Measurements from ENCODE around the gene HMGXB3.

Gene HMGXB3, protein sequence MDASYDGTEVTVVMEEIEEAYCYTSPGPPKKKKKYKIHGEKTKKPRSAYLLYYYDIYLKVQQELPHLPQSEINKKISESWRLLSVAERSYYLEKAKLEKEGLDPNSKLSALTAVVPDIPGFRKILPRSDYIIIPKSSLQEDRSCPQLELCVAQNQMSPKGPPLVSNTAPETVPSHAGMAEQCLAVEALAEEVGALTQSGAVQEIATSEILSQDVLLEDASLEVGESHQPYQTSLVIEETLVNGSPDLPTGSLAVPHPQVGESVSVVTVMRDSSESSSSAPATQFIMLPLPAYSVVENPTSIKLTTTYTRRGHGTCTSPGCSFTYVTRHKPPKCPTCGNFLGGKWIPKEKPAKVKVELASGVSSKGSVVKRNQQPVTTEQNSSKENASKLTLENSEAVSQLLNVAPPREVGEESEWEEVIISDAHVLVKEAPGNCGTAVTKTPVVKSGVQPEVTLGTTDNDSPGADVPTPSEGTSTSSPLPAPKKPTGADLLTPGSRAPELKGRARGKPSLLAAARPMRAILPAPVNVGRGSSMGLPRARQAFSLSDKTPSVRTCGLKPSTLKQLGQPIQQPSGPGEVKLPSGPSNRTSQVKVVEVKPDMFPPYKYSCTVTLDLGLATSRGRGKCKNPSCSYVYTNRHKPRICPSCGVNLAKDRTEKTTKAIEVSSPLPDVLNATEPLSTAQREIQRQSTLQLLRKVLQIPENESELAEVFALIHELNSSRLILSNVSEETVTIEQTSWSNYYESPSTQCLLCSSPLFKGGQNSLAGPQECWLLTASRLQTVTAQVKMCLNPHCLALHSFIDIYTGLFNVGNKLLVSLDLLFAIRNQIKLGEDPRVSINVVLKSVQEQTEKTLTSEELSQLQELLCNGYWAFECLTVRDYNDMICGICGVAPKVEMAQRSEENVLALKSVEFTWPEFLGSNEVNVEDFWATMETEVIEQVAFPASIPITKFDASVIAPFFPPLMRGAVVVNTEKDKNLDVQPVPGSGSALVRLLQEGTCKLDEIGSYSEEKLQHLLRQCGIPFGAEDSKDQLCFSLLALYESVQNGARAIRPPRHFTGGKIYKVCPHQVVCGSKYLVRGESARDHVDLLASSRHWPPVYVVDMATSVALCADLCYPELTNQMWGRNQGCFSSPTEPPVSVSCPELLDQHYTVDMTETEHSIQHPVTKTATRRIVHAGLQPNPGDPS (N-terminal part only)

DNA sequence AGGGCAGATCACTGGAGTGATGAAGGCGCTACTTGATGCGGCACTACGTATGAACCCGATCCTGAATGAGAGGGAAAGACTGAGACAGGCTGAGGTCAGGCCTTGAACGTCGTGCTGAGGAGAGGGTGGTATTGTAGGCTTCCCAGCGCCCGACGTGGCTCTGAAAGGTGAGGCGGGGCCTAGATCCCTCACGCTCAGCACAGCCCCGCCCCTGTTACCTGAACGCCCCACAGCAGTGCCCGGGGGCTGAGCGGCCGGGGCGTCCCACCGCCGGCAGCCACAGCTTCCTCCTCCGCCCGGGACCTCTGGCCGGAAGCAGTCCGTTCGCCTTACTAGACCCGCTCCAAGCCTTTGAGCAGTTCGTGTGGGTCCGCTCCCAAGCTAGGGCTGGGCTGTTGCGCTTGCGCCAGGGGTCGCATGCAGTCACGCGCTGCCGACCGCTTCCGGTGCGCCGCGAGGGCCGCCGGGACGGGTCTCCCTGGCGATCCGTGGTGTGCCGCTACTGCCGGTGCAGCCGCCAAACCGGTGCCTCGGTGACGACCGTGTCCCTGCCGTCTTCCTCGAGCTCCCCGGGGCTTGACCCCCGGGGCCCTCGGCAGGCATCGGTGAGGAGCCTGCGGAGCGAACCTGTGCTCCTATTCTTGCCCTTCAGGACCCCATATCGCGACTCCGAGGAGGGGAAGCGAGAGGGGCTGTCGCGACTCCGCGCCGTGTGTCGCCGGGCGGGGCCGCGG, at the start of gene HMGXB3, which contains the start of gene TIGD6:
TSS of gene HMGXB3 (plus strand) at position 484 of the 734 bp plus-strand sequence. CDS start 4,114 bp downstream, outside the sequence.
TSS of gene TIGD6 (minus strand) at position 399 of the 734 bp plus-strand sequence. CDS start 4,306 bp downstream, outside the sequence.
- peak; percentile 89 to 92 for DNase-seq

DNA sequence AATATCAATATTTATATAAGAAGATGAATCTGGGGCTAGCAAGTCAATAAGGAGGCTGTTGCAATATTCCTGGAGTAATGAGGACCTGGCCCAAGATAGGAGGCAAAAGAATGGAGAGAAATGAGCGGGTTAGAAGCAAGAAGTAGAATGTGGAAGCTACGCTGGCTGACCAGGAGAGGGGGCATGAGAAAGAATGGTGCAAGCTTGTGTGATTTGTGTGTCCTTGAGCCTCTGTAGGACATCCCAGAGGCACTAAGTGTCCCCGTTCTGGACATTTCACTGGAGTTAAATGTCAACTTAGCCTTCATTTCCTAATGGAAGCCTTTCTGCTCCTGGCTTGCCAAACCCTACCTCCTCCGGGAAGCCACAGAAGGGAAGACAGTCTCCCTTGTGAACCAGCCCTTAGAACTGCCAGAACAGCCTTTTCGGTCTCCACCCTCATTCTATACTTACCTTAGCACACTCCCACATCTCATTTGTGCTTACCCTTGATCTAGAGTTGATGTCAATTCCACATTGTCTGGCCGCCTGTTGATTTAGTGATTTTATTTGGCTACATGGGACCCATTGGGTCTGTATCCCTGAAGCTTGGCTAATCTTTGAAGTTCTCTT, 49.3 kb upstream of the HMGXB3 start:
- DNase-seq, result no peak

DNA sequence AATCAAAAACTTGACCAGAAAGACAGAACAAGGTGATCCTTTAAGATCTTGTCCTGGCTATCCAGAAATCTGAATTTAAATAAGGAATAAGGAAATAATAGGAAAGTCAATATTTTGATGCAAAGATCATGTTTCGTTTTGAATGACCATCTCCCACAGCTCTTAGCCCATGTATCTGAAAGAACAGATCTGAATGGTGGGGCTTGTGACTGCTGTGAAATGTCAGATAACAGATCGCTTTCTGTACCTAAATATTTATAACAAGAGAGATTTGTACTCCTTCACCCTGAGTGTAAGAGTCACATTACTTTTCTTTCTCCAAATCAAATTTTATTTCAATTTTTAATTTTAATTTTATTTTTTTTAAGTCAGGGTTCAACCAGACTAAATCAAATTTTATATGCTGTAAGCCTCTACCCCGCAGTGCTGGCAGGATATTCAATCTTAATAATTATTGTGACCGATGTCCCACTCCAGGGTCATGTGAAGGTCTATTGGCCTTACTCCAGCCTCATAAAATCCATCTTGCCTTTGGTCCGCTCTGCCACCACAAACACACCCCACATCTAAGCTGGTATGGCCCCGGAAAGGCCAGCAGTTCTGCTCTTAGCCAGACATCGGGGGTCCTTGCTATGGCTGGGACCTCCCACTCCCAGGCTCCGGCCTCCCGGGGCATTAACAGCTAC, 47.0 kb upstream of the HMGXB3 start:
- DNase-seq, result no peak

DNA sequence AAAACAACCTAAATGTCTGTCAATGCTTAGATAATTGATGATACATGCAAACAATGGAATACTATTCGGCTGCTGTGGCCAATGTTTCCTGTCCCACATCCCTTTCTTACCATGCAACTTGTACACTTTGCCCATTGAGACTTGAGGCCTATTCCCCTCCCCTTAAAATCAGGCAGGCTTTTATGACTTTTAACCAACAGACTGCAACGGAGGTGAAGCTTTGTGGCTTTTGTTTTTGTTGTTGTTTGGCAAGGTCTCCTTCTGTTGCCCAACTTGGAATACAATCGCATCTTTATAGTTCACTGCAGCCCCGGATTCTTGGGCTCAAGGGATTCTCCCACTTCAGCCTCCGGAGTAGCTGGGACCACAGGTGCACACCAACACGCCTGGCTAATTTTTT, 45.7 kb upstream of the HMGXB3 start:
- DNase-seq, result no peak

DNA sequence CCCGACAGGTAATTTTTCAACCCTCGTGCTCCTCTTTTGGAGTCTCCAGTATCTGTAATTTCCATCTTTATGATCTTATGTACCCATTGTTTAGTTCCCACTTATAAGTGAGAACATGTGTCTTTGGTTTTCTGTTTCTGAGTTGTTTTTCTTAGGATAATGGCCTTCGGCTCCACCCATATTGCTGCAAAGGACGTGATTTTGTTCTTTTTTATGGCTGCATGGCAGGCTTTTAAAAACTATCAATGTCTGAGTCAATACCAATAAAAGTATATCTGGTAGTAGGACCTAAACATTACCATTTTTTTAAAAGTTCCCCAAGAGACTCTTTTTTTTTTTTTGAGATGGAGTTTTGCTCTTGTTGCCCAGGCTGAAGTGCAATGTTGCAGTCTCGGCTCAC, 43.9 kb upstream of the HMGXB3 start:
- no peak for DNase-seq

DNA sequence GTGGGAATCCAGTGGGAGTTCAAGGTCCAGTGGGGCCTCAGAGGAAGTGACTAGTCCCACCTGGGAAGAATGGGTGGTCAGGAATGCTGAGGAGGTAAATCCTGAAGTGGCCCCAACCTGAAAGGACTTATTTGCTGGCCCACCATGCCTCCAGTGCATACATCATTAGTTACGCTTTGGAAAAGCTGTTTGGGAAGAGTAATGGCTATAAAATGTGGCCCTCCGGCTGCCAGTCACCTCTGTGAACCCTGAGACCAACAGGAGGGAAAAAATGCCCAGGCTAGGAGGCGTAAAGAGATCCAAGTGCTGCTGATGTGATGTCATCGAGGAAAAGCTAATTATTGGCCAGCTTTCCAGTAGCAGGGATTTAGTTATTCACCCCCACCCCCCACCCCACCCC, 42.7 kb upstream of the HMGXB3 start:
- no peak for DNase-seq

DNA sequence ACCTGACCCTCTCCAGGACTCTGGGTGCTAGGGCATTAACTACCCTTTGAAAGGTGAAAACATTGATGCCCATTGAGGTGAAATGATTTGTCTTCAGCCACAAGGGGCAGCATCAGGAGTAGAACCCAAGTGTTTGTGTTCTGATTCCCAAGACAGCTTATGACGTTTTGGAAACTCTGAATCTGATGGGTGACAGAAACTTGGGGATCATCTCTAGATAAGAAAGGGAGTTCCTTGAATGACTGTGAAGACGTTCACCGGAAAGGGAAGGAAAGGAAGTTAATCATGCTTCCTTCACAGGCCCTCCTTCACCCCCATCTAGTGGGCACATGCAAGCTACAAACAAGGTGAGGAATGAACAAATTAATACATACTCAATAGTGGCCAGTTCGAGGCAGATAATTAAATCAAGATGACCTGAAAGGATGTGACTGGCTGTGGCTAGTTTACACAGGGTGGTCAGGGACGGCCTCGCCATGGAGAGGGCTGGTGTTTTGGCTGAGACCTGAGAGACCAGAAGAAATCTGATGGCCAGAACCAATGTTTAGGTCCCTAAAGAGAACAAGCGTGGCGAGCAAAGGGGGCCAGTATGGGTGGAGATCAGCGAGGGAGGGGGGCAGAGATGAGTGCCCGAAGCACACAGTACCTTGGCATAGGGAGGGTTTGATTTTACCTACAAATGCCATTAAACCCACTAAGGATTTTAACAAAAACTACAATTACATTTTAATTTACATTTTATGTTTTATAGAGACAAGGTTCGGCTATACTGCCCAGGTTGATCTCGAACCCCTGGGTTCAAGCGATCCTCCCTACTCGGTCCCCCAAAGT, 40.9 kb upstream of the HMGXB3 start:
- peak; percentile 44 to 69 for DNase-seq

DNA sequence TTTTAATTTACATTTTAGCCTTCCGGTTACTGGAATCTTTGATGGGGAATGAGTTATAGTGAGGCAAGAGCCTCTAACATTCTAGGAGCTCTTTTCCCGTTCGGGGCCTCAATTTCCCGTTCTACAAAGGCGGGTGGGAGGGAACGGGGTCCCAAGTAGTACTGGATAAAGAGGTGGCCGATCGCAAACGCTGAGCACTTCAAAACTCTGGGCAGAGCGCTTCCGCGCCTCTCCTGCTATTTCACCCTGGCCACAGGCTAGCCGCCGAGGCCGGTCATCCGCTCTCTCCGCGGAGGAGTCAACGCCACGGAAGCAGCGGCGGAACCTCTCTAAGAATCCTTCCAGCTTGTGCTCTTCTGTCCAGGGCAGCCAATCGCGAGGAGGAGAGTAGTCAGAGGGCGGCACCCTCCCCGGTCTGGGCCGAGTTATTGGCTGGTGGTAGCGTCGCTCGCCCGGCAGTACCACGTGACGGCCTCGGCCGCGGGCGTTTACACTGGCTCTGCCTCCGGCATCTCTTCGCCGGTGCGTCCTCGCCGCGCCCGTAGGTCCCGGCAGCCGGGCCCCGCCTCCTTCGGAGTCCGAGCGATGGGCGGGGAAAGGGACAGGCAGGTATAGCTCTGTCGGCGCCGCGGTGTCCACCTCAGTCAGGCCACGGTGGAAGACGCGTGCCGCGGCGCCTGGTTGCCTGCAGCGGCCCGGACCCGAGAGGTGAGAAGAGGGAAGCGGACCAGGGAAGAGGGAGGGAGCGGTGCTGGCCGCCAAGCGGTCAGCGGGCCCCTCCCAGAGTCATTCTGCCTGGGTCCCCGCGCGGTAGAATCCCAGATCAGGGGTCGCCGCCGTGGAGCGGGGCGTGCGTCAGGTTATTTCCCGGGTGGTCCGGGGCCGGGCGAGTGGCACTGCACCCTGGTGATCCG, 40.0 kb upstream of the HMGXB3 start, which contains the start of gene SLC26A2:
TSS of gene SLC26A2 (plus strand) at position 487 of the 914 bp plus-strand sequence. CDS start 16,895 bp downstream, outside the sequence.
- peak; percentile 94 to 95 for DNase-seq

DNA sequence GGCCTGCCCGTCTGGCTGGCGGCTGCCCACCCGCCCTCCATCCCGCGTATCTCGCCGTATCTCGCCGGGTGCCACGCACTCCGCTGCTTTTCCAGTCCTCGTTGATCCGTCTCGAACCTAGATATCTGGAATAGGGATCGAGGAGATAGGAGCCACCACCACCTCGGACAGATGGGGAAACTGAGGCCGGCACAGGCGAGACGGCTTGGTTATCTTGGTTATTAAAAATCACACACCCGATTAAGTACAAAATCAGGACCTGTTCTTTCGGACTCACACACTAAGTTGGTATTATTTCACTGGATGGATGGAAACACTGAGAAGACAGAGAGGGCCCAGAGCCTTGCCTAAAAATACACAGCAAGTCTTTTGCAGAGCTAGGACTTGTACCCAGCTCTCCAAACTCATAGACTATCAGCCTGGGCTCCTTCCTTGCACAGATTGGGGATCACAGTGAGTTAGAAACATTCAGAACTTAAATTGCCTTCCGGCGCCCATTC, 39.3 kb upstream of the HMGXB3 start:
- DNase-seq, result no peak

DNA sequence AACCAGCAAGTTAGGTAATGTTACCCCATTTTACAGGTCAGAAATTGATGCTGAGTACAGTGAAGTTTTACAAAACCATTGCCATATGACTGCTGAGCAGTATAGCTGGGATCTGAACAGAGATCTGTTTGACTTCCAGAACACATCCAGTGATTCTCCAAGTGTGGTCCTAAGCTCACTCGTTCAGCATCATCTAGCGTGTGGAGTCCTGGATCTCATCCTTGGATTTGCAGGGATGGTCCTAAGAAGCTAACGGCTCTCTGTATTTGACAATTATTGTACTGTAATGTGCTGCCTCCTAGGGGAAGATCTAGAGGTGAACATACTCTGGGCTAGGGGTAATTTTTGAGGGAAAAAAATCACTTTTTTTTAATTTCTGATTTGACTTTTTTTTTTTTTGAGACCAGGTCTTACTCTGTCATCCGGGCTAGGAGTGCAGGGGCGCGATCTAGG, 38.6 kb upstream of the HMGXB3 start:
- DNase-seq, result peak in 1 of 2 donors; percentile 17

DNA sequence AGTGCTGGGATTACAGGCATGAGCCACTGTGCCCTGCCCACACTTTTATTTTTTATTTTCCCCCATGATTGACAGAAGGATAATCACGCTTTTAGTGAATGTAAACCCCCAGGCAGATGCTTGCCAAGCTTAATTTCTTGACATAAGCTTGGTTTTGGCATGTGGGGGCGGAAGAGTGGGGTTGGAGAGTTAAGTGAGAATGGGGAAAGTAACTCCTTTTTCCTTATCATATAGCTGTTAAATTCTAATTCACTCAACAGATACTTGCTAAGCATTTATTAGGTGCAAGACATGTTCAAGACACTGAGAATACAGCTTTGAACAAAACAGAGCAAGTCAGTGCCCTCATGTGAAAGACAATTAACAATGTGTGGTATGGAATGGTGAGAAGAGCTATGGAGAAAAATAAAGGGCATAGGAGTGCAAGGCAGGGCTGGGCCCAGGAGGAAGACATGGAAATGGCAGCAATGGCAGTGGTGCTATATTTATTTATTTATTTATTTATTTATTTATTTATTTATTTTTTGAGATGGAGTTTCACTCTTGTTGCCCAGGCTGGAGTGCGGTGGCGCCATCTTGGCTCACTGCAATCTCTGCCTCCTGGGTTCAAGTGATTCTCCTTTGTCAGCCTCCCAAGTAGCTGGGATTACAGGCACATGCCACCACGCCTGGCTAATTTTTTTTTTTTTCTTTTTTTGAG, 37.8 kb upstream of the HMGXB3 start:
- no peak for DNase-seq

DNA sequence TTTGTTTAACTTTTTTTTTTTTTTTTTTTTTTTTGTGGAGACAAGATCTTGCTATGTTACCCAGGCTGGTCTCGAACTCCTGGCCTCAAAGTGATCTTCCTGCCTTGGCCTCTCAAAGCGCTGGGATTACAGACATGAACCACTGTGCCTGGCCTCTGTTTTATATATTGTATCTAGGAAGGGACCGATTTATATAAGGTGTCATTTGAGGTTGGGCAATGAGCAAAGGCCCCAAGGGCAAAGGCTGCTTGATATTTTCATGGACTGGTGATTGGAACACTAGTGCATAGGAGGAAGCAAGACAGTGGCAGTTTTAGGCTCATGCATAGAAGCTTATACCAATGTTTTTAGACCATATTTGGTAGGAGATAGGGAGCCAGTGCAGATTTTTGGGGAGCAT, 36.8 kb upstream of the HMGXB3 start:
- DNase-seq, result no peak

DNA sequence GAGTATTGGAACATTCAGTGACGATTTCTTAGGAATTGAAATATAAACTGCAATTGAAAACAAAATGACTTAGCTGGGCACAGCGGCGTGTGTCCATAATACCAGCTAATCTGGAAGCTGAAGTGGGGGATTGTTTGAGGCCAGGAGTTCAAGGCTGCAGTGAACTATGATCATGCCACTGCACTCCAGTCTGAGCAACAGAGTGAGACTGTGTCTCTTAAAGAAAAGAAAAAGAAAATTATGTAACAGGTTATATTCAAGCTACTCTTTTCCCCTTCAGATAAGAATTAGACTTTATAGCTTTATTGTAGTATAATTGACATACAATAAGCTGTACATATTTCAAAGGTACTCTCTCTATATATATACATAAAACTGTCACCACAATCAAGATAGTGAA, 33.6 kb upstream of the HMGXB3 start:
- DNase-seq, result no peak

DNA sequence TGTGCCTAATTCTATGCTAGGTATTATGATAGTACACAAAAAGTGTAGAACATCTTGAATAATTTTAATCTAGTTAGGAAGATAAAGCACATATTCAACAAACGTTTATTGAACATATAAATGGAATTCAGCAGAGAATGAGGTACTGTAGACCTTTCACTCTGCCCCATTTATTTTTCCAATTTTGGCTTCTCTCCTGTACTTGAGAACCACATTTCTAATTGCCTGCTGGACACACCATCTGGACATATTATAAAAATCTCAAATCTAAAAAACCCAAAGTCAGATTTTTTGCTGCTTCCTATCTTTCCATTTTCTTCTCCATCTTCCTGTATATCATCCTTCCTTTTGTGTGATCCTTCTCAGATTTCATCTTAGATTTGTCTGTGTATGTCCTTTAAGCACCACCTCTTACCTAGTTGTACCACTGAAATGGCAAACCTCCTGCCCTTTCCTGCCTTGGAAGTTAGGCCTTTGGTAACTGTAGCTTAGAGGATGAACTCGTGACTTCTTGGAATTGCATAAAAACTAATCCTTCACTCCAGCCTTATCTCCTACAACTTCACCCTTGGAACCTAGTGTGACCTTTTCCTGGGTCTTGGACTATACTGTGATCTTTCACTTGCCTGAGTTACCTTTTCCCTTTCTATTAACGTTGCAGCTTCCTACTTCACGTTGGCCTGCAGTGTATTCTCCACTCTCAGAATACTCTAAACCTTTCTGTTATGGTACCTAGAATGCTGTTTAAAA, 31.2 kb upstream of the HMGXB3 start:
- DNase-seq, result no peak

DNA sequence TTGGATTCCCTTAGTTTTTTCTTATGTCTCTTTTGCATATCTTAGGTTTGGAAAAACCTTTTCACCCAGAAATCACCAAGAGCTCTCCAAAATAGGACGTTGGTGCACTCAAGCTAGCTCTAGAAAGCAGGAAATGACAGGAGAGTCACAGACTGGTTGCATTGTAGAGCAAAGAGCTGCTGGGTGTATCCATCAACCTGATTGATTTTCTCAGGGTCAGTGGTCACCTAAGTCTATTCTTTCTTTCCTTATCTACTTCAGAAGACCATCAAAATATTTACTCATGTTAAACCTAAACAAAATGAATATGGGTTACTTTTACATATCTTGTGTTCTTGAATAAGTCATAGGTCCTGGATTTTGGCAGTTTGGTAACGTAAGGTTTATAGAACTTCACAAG, 25.1 kb upstream of the HMGXB3 start:
- no peak for DNase-seq

DNA sequence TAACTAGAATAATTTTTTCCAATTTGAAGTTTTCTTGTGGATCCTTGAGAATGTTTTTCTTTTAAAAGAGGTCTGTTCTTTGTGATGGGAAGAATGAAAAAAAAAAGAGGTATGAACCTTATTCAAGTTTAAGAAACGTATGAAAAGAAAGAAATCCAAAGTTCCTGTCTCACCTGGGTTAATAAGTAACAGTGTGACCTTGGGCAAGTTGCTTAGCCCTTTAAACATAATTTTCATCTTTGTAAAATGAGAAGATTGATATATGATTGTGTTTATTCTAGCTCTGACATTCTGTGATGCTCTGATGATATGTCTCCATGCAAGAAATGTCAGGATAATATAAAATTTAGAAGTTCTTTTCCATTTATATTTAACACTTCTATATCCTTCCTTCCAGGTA, 20.6 kb upstream of the HMGXB3 start:
- DNase-seq, result no peak

DNA sequence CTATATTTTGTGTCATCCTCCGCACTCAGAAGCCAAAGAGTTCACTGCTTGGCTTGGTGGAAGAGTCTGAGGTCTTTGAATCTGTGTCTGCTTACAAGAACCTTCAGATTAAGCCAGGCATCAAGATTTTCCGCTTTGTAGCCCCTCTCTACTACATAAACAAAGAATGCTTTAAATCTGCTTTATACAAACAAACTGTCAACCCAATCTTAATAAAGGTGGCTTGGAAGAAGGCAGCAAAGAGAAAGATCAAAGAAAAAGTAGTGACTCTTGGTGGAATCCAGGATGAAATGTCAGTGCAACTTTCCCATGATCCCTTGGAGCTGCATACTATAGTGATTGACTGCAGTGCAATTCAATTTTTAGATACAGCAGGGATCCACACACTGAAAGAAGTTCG, 19.3 kb upstream of the HMGXB3 start:
- DNase-seq, result no peak

Data from CD4-positive, alpha-beta T cell treated with Interleukin-1 beta for 1 hour (primary cell).